ENCODE measurements around the gene PRICKLE1.

GRCh38 chr12:42459336-42459847, 130.2 kb downstream of the PRICKLE1 start:
- TF ChIP-seq, protein P1, sequence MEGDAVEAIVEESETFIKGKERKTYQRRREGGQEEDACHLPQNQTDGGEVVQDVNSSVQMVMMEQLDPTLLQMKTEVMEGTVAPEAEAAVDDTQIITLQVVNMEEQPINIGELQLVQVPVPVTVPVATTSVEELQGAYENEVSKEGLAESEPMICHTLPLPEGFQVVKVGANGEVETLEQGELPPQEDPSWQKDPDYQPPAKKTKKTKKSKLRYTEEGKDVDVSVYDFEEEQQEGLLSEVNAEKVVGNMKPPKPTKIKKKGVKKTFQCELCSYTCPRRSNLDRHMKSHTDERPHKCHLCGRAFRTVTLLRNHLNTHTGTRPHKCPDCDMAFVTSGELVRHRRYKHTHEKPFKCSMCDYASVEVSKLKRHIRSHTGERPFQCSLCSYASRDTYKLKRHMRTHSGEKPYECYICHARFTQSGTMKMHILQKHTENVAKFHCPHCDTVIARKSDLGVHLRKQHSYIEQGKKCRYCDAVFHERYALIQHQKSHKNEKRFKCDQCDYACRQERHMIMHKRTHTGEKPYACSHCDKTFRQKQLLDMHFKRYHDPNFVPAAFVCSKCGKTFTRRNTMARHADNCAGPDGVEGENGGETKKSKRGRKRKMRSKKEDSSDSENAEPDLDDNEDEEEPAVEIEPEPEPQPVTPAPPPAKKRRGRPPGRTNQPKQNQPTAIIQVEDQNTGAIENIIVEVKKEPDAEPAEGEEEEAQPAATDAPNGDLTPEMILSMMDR (IDR thresholded peaks at IDR 0.05; ENCODE audit: insufficient read depth, low read length), result no peak
- TF ChIP-seq GABPA (IDR thresholded peaks at IDR 0.05; ENCODE audit: low read depth) (no peak), POLR2AphosphoS5 (IDR thresholded peaks at IDR 0.05; ENCODE audit: low read depth) (no peak), SPI1 (IDR thresholded peaks at IDR 0.05; ENCODE audit: borderline replicate concordance, low read depth) (no peak)
- TF ChIP-seq, protein P2, sequence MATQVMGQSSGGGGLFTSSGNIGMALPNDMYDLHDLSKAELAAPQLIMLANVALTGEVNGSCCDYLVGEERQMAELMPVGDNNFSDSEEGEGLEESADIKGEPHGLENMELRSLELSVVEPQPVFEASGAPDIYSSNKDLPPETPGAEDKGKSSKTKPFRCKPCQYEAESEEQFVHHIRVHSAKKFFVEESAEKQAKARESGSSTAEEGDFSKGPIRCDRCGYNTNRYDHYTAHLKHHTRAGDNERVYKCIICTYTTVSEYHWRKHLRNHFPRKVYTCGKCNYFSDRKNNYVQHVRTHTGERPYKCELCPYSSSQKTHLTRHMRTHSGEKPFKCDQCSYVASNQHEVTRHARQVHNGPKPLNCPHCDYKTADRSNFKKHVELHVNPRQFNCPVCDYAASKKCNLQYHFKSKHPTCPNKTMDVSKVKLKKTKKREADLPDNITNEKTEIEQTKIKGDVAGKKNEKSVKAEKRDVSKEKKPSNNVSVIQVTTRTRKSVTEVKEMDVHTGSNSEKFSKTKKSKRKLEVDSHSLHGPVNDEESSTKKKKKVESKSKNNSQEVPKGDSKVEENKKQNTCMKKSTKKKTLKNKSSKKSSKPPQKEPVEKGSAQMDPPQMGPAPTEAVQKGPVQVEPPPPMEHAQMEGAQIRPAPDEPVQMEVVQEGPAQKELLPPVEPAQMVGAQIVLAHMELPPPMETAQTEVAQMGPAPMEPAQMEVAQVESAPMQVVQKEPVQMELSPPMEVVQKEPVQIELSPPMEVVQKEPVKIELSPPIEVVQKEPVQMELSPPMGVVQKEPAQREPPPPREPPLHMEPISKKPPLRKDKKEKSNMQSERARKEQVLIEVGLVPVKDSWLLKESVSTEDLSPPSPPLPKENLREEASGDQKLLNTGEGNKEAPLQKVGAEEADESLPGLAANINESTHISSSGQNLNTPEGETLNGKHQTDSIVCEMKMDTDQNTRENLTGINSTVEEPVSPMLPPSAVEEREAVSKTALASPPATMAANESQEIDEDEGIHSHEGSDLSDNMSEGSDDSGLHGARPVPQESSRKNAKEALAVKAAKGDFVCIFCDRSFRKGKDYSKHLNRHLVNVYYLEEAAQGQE (IDR thresholded peaks at IDR 0.05; ENCODE audit: insufficient replicate concordance, low read depth), result no peak

Measured in HL-60 (cell line).